SU-DHL-6 (cell line): ENCODE measurements around the gene UCP2.

ENCODE experiments used
- H2AFZ ChIP-seq: fragments of 200-600 bp; sonication (generic); 2 replicates; pipeline ENCODE4 v1.6.1; 2014; ENCODE audit warnings: low read depth, mild to moderate bottlenecking, moderate library complexity, mixed read lengths, antibody characterized with exemption, low read length; ENCODE audit not compliant: severe bottlenecking
- H3F3A ChIP-seq: fragments of 200-600 bp; shearing (Covaris generic); 2 replicates; pipeline ENCODE4 v1.6.0; 2016; ENCODE audit warnings: antibody characterized with exemption, mild to moderate bottlenecking; ENCODE audit not compliant: insufficient read depth
- H3K27ac ChIP-seq: fragments of 200-600 bp; sonication (generic); 2 replicates; pipeline ENCODE4 v1.5.1; 2016; ENCODE audit warnings: low read depth, mild to moderate bottlenecking, low read length, moderate library complexity, mixed read lengths
- H3K27me3 ChIP-seq: fragments of 200-600 bp; sonication (generic), shearing (Covaris generic); 2 replicates; pipeline ENCODE4 v1.6.0; 2014; ENCODE audit warnings: mild to moderate bottlenecking, low read length
- H3K36me3 ChIP-seq: fragments of 200-600 bp; sonication (generic); 2 replicates; pipeline ENCODE4 v1.6.1; 2014; ENCODE audit warnings: mild to moderate bottlenecking, low read length, mixed read lengths
- H3K4me2 ChIP-seq: fragments of 300-600, 200-600 bp; shearing (Covaris generic), sonication (generic); 2 replicates; pipeline ENCODE4 v1.6.0; 2014; ENCODE audit warnings: low read length, low read depth, mild to moderate bottlenecking; ENCODE audit not compliant: poor library complexity, severe bottlenecking
- H3K4me3 ChIP-seq: fragments of 200-600 bp; sonication (generic); 2 replicates; pipeline ENCODE4 v1.5.1; 2014; ENCODE audit warnings: antibody characterized with exemption, low read length, mild to moderate bottlenecking, mixed read lengths; ENCODE audit not compliant: insufficient read depth, poor library complexity, severe bottlenecking
- H3K79me2 ChIP-seq: fragments of 200-600 bp; sonication (generic); 2 replicates; pipeline ENCODE4 v1.6.1; 2014; ENCODE audit warnings: mild to moderate bottlenecking, low read length, moderate library complexity; ENCODE audit not compliant: insufficient read depth
- H3K9ac ChIP-seq: fragments of 200-600 bp; sonication (generic); 2 replicates; pipeline ENCODE4 v1.7.0; 2014; ENCODE audit warnings: mild to moderate bottlenecking, low read length
- H3K9me2 ChIP-seq: fragments of 200-600 bp; sonication (generic); replicated peaks from 2 replicates; pipeline ENCODE4 v1.6.1; 2014; ENCODE audit warnings: low read length; ENCODE audit not compliant: insufficient read depth
- H3K9me3 ChIP-seq: fragments of 200-600 bp; sonication (generic); 2 replicates; pipeline ENCODE4 v1.6.1; 2014; ENCODE audit warnings: low read length, mixed read lengths; ENCODE audit not compliant: insufficient read depth
- H4K20me1 ChIP-seq: fragments of 200-600 bp; sonication (generic); 2 replicates; pipeline ENCODE4 v1.6.1; 2014; ENCODE audit warnings: low read depth, mild to moderate bottlenecking, antibody characterized with exemption, low read length, moderate library complexity, mixed read lengths
- EZH2phosphoT487 ChIP-seq: fragments of 200-600 bp; sonication (generic), shearing (Covaris generic); conservative IDR thresholded peaks from 2 replicates; pipeline ENCODE4 v1.6.1; 2018; ENCODE audit warnings: mild to moderate bottlenecking, antibody characterized with exemption, low read length, moderate library complexity, mixed read lengths
- TF ChIP-seq, protein P1 (sequence below): fragments of 200-600 bp; sonication (generic); IDR thresholded peaks from one replicate; pipeline ENCODE4 v1.5.1; 2017; ENCODE audit warnings: antibody characterized with exemption, mild to moderate bottlenecking, low read length, moderate library complexity; ENCODE audit not compliant: insufficient read depth, poor library complexity, severe bottlenecking

UCP2 gene

DNA sequence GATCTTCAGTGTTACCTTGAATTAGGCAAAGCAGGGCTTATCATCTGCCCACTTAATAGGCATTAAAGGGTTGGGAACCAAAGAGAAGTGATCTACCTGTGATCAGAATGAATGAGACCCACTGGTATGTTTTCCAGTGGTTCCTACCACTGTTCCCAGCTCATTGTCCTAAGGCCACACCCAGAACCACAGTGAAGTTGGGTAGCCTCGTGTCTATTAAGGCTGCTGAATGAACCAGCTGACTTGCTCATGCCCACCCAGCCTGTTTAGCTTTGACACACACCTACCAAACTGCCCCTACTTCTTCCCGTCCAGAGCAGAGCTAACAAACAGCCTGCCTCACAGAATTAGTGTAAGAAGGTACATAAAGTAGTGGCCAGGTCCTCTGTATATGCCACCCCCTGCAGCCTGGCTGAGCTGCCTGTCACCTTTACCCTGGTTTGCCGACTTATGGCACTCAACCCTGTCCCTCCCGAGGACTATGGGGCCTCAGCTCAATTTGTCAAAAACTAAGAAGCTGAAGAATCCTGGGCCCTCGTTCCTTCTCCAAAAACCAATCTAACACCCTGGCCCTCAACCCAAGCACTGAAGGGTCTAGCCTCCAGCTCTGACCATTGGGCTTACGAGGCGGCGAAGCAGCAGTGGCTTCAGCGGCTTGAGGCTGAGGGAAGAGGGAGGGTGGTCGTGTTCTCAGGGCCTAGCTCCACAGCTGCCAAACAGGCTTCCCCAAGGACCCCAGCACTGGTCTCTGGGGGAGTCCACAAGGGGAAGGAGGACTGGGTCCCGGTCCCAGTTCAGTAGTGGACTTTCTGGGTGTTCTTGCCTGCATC, 9.8 kb downstream of the UCP2 start:
- H3K79me2 ChIP-seq: no peaks in the 10 kb centered on the region
- no peak overlapping the region for H3K9ac ChIP-seq
- H3K27me3 ChIP-seq: no peaks in the 10 kb centered on the region
- no peak overlapping the region for H3K4me3 ChIP-seq
- no peaks in the 10 kb centered on the region for H3K9me3 ChIP-seq
- no peak overlapping the region for H3K4me2 ChIP-seq
- no peaks in the 10 kb centered on the region for H3K9me2 ChIP-seq
- H2AFZ ChIP-seq: no peak overlapping the region
- TF ChIP-seq, protein P1, sequence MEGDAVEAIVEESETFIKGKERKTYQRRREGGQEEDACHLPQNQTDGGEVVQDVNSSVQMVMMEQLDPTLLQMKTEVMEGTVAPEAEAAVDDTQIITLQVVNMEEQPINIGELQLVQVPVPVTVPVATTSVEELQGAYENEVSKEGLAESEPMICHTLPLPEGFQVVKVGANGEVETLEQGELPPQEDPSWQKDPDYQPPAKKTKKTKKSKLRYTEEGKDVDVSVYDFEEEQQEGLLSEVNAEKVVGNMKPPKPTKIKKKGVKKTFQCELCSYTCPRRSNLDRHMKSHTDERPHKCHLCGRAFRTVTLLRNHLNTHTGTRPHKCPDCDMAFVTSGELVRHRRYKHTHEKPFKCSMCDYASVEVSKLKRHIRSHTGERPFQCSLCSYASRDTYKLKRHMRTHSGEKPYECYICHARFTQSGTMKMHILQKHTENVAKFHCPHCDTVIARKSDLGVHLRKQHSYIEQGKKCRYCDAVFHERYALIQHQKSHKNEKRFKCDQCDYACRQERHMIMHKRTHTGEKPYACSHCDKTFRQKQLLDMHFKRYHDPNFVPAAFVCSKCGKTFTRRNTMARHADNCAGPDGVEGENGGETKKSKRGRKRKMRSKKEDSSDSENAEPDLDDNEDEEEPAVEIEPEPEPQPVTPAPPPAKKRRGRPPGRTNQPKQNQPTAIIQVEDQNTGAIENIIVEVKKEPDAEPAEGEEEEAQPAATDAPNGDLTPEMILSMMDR: no peak
- TF ChIP-seq EZH2phosphoT487: no peak
- peaks cover 7% of the 10 kb centered on the region for H3F3A ChIP-seq
- no peaks in the 10 kb centered on the region for H4K20me1 ChIP-seq
- H3K27ac ChIP-seq: no peak overlapping the region
- peaks cover 9% of the 10 kb centered on the region; the same call in 1 of the 2 replicates for H3K36me3 ChIP-seq

DNA sequence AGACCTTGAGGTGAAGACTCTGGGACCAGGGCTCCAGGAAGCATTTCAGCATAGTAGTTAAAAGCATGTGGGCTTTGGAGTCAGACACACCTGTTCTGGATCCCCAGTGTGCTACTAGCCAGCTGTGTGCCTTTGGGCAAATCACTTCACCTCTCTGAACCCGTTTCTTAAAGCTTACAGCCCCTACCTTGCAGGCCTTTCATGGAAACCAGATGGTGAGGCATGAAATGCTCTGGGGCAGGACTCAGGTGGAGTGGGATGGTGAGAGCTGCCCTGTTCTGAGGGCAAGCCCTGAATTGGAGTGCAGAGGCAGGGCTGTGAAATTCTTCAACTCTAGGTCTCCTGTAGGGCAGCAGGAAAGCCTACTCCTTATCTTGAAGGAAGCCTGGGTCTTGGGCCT, 10.5 kb downstream of the UCP2 start:
- H3K9me2 ChIP-seq: no peaks in the 10 kb centered on the region
- no peaks in the 10 kb centered on the region for H3K79me2 ChIP-seq
- no peak overlapping the region for H3K4me2 ChIP-seq
- H3K36me3 ChIP-seq: peaks cover 9% of the 10 kb centered on the region; the same call in 1 of the 2 replicates
- H2AFZ ChIP-seq: no peak overlapping the region
- H3F3A ChIP-seq: peaks cover 7% of the 10 kb centered on the region
- no peaks in the 10 kb centered on the region for H3K27me3 ChIP-seq
- H3K27ac ChIP-seq: no peak overlapping the region
- H3K9me3 ChIP-seq: no peaks in the 10 kb centered on the region
- H4K20me1 ChIP-seq: no peaks in the 10 kb centered on the region
- TF ChIP-seq, protein P1: no peak
- no peak for TF ChIP-seq EZH2phosphoT487
- H3K9ac ChIP-seq: no peak overlapping the region
- no peak overlapping the region for H3K4me3 ChIP-seq

DNA sequence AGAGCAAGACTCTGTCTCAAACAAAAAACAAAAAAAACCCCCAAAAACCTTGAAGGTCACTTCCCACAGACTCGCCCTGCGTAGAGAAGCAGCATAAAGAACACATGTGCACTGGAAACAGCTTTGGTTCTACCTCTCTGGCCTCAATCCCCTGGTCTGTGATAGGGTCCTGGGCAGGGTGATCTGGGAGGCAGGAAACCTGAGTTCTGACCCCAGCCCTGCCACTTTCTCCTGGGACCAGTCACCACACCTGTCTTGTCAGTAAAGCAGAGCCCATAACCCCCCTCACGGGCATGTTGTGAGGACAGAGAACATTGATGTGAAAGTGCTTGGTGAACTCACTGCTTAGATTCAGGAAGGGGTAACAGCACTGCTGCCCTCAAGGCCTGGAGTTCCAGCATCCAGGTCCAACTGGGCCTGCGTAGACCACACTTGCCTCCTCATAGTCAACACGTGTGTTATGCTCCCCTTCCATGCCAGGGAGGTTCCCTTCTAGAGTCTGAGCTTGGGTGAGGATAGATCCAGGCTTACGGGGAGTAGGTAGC, 11.4 kb downstream of the UCP2 start:
- Histone ChIP-seq H3K4me2 (no peak overlapping the region), H4K20me1 (no peaks in the 10 kb centered on the region), H3K27ac (no peak overlapping the region), H3K9me2 (no peaks in the 10 kb centered on the region), H2AFZ (no peak overlapping the region), H3K9ac (no peak overlapping the region), H3K4me3 (no peak overlapping the region), H3K9me3 (no peaks in the 10 kb centered on the region), H3K79me2 (no peaks in the 10 kb centered on the region), H3F3A (peaks cover 7% of the 10 kb centered on the region; the same call in 1 of the 2 replicates), H3K27me3 (no peaks in the 10 kb centered on the region), H3K36me3 (no peaks in the 10 kb centered on the region)
- TF ChIP-seq EZH2phosphoT487: no peak
- TF ChIP-seq, protein P1: no peak
